Stomach (tissue), 4 donors: ENCODE measurements around the gene SLAMF7.

Experiments
- EP300 ChIP-seq: sonication (generic); formaldehyde crosslinking; IDR thresholded peaks from one replicate; pipeline ENCODE4 v1.6.1; 2017; ENCODE audit warnings: antibody characterized with exemption
- POLR2A ChIP-seq, 4 donors: fragments of 450-650 bp; IDR thresholded peaks; one replicate each; pipeline ENCODE4 v1.6.1; 2016; ENCODE audit warnings: antibody characterized with exemption in 4 of 4, control low read depth in 2 of 4, mild to moderate bottlenecking in 1 of 4, moderate library complexity in 1 of 4
- POLR2AphosphoS5 ChIP-seq, 3 donors: sonication (generic); formaldehyde crosslinking; IDR thresholded peaks; one replicate each; pipeline ENCODE4 v1.6.1; 2016; ENCODE audit warnings: antibody characterized with exemption in 3 of 3
- TF ChIP-seq, protein P1 (sequence below), 7 experiments: fragments of 450-650 bp in 4 of 7; fragments of 200-600 bp in 3 of 7; sonication (generic) in 3 of 7; IDR thresholded peaks; one replicate each; pipeline ENCODE4 v1.5.1; 2016 to 2019; ENCODE audit warnings: antibody characterized with exemption in 7 of 7, control low read depth in 2 of 7, mild to moderate bottlenecking in 1 of 7

DNA sequence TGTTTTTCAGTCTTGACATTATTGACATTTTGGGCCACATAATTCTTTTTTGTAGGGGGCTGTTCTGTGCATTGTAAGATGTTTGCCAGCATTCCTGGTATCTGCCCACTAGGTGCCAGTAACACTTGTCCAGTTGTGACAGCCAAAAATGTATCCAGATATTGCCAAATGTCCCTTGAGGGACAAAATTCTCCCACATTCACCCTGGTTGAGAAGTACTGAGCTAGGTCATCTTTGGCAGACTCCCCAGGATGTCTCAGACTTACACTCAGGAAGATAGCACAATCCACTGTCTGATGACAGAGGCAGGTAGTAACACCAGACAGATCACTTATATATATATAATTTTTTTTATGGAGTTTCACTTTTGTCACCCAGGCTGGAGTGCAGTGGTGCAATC lies 33.3 kb upstream of the SLAMF7 start:
- TF ChIP-seq, protein P1, sequence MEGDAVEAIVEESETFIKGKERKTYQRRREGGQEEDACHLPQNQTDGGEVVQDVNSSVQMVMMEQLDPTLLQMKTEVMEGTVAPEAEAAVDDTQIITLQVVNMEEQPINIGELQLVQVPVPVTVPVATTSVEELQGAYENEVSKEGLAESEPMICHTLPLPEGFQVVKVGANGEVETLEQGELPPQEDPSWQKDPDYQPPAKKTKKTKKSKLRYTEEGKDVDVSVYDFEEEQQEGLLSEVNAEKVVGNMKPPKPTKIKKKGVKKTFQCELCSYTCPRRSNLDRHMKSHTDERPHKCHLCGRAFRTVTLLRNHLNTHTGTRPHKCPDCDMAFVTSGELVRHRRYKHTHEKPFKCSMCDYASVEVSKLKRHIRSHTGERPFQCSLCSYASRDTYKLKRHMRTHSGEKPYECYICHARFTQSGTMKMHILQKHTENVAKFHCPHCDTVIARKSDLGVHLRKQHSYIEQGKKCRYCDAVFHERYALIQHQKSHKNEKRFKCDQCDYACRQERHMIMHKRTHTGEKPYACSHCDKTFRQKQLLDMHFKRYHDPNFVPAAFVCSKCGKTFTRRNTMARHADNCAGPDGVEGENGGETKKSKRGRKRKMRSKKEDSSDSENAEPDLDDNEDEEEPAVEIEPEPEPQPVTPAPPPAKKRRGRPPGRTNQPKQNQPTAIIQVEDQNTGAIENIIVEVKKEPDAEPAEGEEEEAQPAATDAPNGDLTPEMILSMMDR (IDR thresholded peaks at IDR 0.05): no peak
- no peak for TF ChIP-seq POLR2A (IDR thresholded peaks at IDR 0.05)
- no peak for TF ChIP-seq POLR2AphosphoS5 (IDR thresholded peaks at IDR 0.05)
- TF ChIP-seq EP300: no peak
